Right cardiac atrium (tissue), 5 donors: ENCODE measurements around the gene SKP2. TPM values are rescaled to one million over a fixed set of nuclear protein-coding genes. Genes with fewer than 3 reads are reported as not detected.

Experiments
- ATAC-seq, 2 donors: fragments of 200-7000 bp; cut with Tn5 transposase; one replicate each; pipeline versions ENCODE4 v1.8.0 to v1.9.1; 2020; ENCODE audit warnings: moderate library complexity in 2 of 2, mild to moderate bottlenecking in 1 of 2
- DNase-seq, 3 donors: peaks; one replicate each; pipeline ENCODE4 v3.0.0-alpha.2; 2020
- H3K27ac ChIP-seq: one replicate; pipeline ENCODE4 v1.5.1; 2013; ENCODE audit warnings: mild to moderate bottlenecking, low read length, control low read depth, moderate library complexity
- H3K27me3 ChIP-seq: one replicate; pipeline ENCODE4 v1.6.1; 2013; ENCODE audit not compliant: control insufficient read depth, insufficient read depth
- H3K4me1 ChIP-seq: one replicate; pipeline ENCODE4 v1.6.1; 2013; ENCODE audit warnings: low read length; ENCODE audit not compliant: control insufficient read depth, insufficient read depth
- H3K4me3 ChIP-seq: one replicate; pipeline ENCODE4 v1.5.1; 2013; ENCODE audit warnings: low read length, control low read depth
- H3K9me3 ChIP-seq: one replicate; pipeline ENCODE4 v1.6.1; 2013; ENCODE audit warnings: low read length; ENCODE audit not compliant: control insufficient read depth
- WGBS: extraction: QIAGEN DNeasy Blood & Tissue Kit; methylation state at CpG from one replicate; pipeline ENCODE4 v1.1.7; 2013; 5-methylcytosine and 5-hydroxymethylcytosine counted together
- intact Hi-C, 4 donors: fragments of 100-400 bp; cut with DNase I; formaldehyde crosslinking; loops; one replicate each; pipeline versions ENCODE4 v1.11.0 to v1.14.0; 2022 to 2023
- polyA plus RNA-seq: library from polyadenylated mRNA; stranded (reverse); fragments of 200-250 nt; gene quantifications from one replicate; pipeline ENCODE4 v1.2.3, GENCODE V29; 2013
- total RNA-seq, 4 donors: library from RNA; stranded (reverse); fragmentation: NEBNext Ultra II Directional; extraction: Animal tissue kit (Norgen Biotek cat#: 25700); gene quantifications; one replicate each; pipeline ENCODE4 v1.2.1, GENCODE V29; 2021
- donor health status: healthy with polysubstance abuse.
- donor health status: DM: no; HTN: yes; CAD: no.
- donor health status: DM: no; HTN: no; CAD: no.
- donor health status: DM: no; HTN: yes; CAD: no; lungs with severe emphysema.
- donor health status: DM: yes; HTN: yes; CAD: no.

SKP2 gene
- total and polyA plus RNA-seq, 5 donors = 1.9 to 7.9 (median 6.9) TPM

DNA sequence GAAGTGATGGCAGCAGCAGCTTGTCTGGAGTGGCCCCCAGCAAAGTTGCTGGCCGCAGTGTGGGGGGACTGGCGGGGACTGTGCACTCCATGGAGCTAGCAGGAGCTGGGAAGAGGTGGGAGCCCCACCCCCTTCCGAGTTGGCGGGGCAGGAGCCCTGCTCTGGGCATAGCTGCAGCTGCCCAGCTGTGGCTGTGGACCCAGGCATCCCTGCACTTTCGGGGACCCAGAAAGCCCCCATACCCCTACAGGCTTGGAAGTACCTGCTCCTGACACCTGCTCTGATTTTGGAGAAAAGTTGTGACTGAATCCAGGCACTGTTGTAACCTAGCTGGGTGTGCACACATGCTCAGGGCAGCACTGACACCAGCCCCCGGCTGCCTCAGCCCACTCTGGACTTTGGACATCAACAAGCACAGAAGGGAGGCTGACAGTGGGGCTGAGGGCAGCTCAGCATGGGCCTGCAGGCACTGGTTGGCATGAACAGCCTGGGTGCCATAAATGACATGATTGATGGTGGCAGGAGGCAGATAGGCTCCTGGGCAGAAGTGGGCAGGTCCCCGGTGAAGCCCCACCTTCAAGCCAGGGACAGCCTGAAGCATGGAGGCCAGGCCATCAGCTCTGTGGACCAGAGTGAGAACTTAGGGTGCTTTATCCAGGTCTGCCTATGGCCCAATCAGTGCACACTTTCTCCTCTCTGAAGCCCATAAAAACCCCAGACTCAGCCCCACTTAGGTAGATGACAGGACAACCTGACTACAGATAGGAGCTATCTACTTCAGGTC lies 12.8 kb upstream of the SKP2 start:
- Histone ChIP-seq H3K9me3 (no peaks in the 10 kb centered on the region), H3K27me3 (no peaks in the 10 kb centered on the region), H3K4me1 (no peaks in the 10 kb centered on the region), H3K4me3 (no peak overlapping the region), H3K27ac (no peak overlapping the region)
- DNase-seq = no peak
- ATAC-seq = peak in 1 of 2 donors; percentile 48
- WGBS = 98% methylated on average over 7 of the region's 7 CpGs
- intact Hi-C loops = no loop called here

DNA sequence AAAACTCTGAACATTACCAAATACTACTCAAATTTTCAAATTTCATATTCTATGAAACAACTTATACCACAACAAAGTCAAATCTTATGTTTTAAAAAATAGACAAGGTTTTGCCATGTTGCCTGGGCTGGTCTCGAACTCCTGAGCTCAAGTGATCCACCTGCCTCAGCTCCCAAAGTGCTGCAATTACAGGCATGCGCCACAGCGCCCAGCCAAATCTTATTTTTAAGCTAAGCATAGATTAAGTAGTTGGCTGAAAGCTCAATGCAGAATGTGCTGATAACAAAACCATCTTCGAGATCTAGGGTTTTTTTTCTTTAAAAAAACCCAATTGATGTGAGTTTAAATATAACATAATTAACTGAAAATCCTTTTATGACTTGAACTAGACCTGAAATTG lies 6.6 kb upstream of the SKP2 start:
- H3K4me1 ChIP-seq = no peaks in the 10 kb centered on the region
- 79% methylated on average over 4 of the region's 4 CpGs for WGBS
- H3K9me3 ChIP-seq = no peaks in the 10 kb centered on the region
- H3K27me3 ChIP-seq = no peaks in the 10 kb centered on the region
- H3K4me3 ChIP-seq = no peak overlapping the region
- intact Hi-C loops = no loop called here
- H3K27ac ChIP-seq = no peak overlapping the region
- no peak for DNase-seq
- no peak for ATAC-seq

DNA sequence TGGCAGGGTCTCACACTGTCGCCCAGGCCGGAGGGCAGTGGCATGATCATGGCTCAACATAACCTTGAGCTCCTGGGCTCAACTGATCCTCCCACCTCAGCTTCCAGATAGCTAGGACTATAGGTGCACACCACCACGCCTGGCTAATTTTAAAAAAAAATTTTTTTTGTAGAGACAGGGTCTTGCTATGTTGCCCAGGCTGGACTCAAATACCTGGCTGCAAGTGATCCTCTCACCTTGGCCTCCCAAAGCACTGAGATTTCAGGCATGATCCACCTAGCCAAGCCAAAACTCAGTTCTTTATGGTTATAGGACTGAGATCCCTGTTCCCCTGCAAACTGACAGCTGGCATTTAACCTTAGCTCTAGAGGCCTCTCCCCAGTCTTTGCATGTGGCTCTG lies 5.5 kb upstream of the SKP2 start:
- Histone ChIP-seq H3K4me3 (no peak overlapping the region), H3K27ac (no peak overlapping the region), H3K4me1 (no peaks in the 10 kb centered on the region), H3K9me3 (peaks cover 2% of the 10 kb centered on the region), H3K27me3 (no peaks in the 10 kb centered on the region)
- DNase-seq (no peak), ATAC-seq (no peak)
- intact Hi-C loops = no loop called here
- 61% methylated on average over 3 of the region's 3 CpGs for WGBS

DNA sequence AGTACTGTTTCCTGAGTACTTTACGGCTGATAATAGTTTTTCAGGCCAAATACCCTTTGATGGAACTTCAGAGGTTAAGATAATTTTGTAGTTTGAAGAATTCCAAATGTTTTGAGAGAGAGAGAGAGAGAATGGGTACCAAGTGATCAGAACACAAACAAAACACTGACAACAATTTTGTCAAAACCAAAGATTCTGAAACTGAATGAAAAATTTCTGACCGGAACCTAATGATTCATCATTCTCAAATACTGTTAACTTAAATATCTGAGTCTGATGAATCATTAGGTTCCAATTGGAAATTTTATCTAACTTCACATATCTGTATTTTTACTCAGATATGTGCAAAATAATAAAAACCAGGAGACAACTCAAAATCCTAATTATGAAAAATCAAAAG lies 4.2 kb upstream of the SKP2 start:
- Histone ChIP-seq H3K9me3 (peaks cover 2% of the 10 kb centered on the region), H3K27ac (no peak overlapping the region), H3K4me1 (peaks cover 2% of the 10 kb centered on the region), H3K27me3 (no peaks in the 10 kb centered on the region), H3K4me3 (no peak overlapping the region)
- WGBS = 95% methylated on average over 2 of the region's 2 CpGs
- DNase-seq (no peak), ATAC-seq (no peak)
- intact Hi-C loops = no loop called here

DNA sequence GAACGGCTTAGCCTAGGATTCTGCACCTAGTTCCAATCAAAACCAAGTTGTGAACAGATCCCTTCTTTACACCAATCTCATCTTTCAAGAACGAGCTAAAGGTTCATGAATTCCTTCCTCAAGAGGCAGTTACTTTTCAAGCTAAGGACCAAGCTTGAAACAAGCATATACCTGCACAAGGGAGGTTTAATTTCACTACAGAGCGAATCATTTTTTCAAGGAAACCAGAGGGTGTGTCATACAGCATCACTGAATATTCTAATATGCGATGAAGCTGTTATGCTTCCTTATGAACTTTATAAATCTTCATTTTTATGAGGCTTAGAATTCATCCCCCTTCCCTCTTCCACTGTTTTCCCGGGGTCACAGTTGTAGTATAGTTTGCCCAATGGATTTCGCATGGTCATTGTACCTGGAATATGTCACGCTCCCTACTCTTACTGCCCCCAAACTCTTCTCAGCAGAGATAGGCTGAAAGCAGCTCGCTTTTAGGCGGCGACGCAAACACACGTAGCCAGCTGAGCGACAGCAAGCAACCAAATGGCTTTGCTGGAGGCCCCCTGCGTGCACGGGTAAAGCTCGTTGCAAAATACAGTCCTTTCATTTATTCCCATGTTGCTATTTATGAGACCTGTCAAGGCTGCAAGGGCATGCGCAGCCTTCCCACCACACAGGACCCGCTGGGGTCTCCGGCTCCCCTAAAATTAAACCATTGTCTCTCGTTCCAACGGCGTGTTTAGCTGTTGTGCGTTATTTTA lies 1.1 kb upstream of the SKP2 start:
- ATAC-seq (peak; percentile 27 to 47), DNase-seq (peak; percentile 36 to 69 (median 61))
- WGBS = 3% methylated on average over 23 of the region's 23 CpGs
- Histone ChIP-seq H3K27me3 (no peaks in the 10 kb centered on the region), H3K4me3 (peak overlapping the region; percentile 75), H3K4me1 (peaks cover 5% of the 10 kb centered on the region), H3K9me3 (peaks cover 2% of the 10 kb centered on the region), H3K27ac (peak overlapping the region; percentile 75)
- intact Hi-C loops = no loop called here

DNA sequence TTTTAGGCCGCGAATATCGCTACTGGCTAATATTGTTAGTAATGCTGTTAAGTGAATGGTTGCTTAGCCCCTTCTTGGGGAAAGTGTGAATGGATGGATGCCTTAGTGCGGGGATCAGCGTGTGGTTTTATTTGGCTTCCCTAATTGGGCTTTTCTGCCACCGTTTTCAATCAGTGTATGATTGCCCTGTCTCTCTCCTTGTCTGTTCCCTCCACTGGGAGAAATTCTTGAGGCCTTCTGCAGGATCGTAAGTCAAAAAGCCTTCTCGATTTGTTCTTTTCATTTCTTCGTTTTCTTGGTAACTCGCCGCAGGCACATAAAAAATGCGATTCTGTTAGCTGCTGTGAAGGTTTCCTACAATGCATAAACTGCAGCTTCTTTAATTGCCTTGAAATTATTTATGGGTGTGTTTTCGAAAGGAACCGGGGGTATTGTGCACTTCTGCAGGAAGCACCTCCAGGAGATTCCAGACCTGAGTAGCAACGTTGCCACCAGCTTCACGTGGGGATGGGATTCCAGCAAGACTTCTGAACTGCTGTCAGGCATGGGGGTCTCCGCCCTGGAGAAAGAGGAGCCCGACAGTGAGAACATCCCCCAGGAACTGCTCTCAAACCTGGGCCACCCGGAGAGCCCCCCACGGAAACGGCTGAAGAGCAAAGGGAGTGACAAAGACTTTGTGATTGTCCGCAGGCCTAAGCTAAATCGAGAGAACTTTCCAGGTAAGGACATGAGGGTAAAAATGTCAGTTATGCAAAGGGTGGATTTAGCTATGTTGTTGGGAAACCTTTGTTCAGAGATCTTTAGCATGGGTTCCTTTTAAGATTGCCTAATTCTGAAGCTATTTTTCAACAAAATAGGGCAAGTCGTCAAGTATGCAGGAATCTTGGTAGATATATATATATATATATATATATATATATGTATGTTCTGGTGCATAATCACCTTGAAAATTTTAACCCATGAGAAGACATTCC lies 700 bp downstream of the SKP2 start:
- intact Hi-C loops = no loop called here
- ATAC-seq = peak; percentile 4 to 9
- Histone ChIP-seq H3K9me3 (peaks cover 2% of the 10 kb centered on the region), H3K4me3 (peak overlapping the region; percentile 91), H3K4me1 (peaks cover 9% of the 10 kb centered on the region), H3K27me3 (no peaks in the 10 kb centered on the region), H3K27ac (peak overlapping the region; percentile 7)
- DNase-seq = no peak
- 3% methylated on average over 24 of the region's 24 CpGs for WGBS

DNA sequence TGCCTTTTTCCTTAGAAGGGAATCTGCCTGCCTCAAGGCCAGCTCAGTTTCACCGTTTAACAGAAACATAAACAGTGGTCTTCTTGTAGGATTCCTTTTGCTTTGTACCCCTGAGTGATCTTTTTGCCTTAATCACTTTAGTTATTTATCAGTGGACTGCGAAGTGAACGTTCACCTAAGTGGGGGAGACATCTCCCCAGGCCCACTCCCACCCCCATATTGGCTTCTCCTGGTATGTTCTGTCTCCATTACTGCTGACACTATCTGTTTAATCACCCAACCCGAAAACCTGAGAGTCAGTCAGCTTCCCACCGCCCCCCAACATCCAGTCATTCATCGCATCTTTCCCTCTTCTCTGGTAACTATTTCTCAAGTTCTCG lies 1.4 kb downstream of the SKP2 start:
- peaks cover 2% of the 10 kb centered on the region for H3K9me3 ChIP-seq
- ATAC-seq (no peak), DNase-seq (no peak)
- 59% methylated on average over 7 of the region's 7 CpGs for WGBS
- peak overlapping the region; percentile 91 for H3K4me3 ChIP-seq
- H3K4me1 ChIP-seq = peaks cover 9% of the 10 kb centered on the region
- no peak overlapping the region for H3K27ac ChIP-seq
- intact Hi-C loops = no loop called here
- H3K27me3 ChIP-seq = no peaks in the 10 kb centered on the region

DNA sequence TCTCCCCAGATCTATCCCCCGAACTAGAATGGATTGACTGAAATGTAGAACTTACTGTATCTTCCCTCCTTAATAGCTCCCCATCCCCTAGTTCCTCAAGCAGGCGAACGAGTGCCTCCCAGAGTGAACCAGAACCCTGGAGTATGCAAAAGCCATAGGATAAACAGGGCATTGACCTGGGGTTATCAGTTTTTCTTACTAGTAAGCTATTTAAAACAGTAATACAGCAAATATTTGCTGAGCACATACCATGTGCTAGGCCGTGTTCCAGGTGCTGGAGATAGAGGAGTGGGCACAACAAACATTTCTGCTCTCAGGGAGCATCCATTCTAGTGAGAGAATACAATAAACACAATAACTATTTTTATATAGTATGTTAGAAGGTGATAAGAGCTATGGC lies 1.8 kb downstream of the SKP2 start:
- no peak for ATAC-seq
- DNase-seq = no peak
- Histone ChIP-seq H3K27me3 (no peaks in the 10 kb centered on the region), H3K9me3 (peaks cover 2% of the 10 kb centered on the region), H3K4me3 (no peak overlapping the region), H3K4me1 (peaks cover 9% of the 10 kb centered on the region), H3K27ac (no peak overlapping the region)
- 69% methylated on average over 4 of the region's 4 CpGs for WGBS
- intact Hi-C loops = no loop called here

DNA sequence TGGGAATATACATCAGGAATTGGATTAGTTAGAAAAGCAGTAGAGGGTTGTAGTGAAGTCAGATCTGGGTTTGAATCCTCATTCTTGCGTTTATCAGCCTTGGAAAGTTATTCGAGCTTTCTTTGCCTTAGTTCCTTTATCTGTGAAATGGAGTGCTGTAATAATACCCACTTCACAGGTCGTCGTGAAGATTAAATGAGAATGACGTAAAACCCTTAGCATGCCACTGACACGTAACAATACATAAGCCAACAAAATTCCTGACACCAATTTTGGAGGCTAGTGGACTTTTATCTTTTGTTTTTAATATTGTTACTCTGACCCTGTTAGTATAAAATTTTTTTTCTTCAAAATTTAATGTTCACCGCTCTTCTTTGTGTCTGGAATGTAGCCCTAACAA lies 3.4 kb downstream of the SKP2 start:
- Histone ChIP-seq H3K4me1 (peaks cover 9% of the 10 kb centered on the region), H3K4me3 (no peak overlapping the region), H3K27me3 (no peaks in the 10 kb centered on the region), H3K9me3 (peaks cover 2% of the 10 kb centered on the region), H3K27ac (no peak overlapping the region)
- intact Hi-C loops = no loop called here
- whole genome bisulfite sequencing = 72% methylated on average over 7 of the region's 7 CpGs
- DNase-seq (no peak), ATAC-seq (no peak)

DNA sequence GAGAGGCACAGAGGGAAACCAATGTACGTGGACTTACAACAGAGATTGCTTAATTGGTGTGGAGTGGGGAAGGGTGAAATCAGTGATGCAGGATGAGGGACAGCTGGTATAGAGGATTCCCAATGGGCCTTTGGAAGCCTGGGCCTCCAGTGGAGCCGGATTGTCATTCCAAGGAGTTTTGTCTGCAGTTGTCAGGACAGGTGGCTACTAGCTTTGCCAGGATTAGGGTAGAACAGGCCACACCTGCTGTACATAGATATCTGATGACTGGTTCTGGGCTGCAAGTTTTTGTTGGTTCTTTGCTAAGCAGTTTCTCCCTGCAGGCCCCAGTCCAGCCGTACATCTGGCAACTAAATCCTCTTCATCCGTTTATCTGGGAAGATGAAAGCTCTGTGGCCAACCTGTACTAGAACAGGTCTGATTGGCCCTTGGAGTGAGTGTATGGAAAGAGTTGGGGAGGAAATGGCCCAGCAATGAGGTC lies 4.2 kb downstream of the SKP2 start:
- Histone ChIP-seq H3K4me1 (peaks cover 9% of the 10 kb centered on the region), H3K27me3 (no peaks in the 10 kb centered on the region), H3K9me3 (no peaks in the 10 kb centered on the region), H3K4me3 (no peak overlapping the region), H3K27ac (no peak overlapping the region)
- 42% methylated on average over 4 of the region's 4 CpGs for WGBS
- no peak for DNase-seq
- ATAC-seq = no peak
- intact Hi-C loops = no loop called here
